HG02840 (cell line): ENCODE results near the gene MUC5AC.
"Not testable (repeated sequence)": the region's sequence is repeated elsewhere in the genome, so short reads cannot be mapped to it uniquely, and the experiment has no call there.

ENCODE experiments used
- ATAC-seq: cut with Tn5 transposase; IDR thresholded peaks from one replicate; pipeline ENCODE4 v1.9.1; 2021; ENCODE audit warnings: mild to moderate bottlenecking, moderate library complexity, moderate number of reproducible peaks; ENCODE audit not compliant: unreplicated experiment, low FRiP score

The MUC5AC gene

GRCh38 chr11:1175461-1176223 lies 17.9 kb downstream of the MUC5AC start:
- ATAC-seq = no peak

- ATAC-seq = no peak
These were observed 18.7 kb downstream of the MUC5AC start for GRCh38 chr11:1176224-1177019.

- no peak for ATAC-seq
These were observed 19.4 kb downstream of the MUC5AC start for GRCh38 chr11:1177020-1177770.

- no peak for ATAC-seq
These were observed 20.0 kb downstream of the MUC5AC start for GRCh38 chr11:1177771-1178090.

- ATAC-seq = no peak
These were observed 20.6 kb downstream of the MUC5AC start for GRCh38 chr11:1178201-1178885.

GRCh38 chr11:1178906-1179305 lies 21.2 kb downstream of the MUC5AC start:
- ATAC-seq = no peak

GRCh38 chr11:1179641-1180040 lies 21.9 kb downstream of the MUC5AC start:
- ATAC-seq = no peak

GRCh38 chr11:1180171-1180570 lies 22.4 kb downstream of the MUC5AC start:
- no peak for ATAC-seq

- ATAC-seq = no peak
These were observed 23.2 kb downstream of the MUC5AC start for GRCh38 chr11:1180947-1181391.

GRCh38 chr11:1181420-1181819 lies 23.7 kb downstream of the MUC5AC start:
- no peak for ATAC-seq

GRCh38 chr11:1181853-1182535 lies 24.2 kb downstream of the MUC5AC start:
- no peak for ATAC-seq

- not testable (repeated sequence) for ATAC-seq
These were observed 26.4 kb downstream of the MUC5AC start for GRCh38 chr11:1184139-1184538.

GRCh38 chr11:1188451-1189130 lies 30.8 kb downstream of the MUC5AC start:
- ATAC-seq = not testable (repeated sequence)

- ATAC-seq = not testable (repeated sequence)
These were observed 32.1 kb downstream of the MUC5AC start for GRCh38 chr11:1189816-1190215.

- ATAC-seq = not testable (repeated sequence)
These were observed 34.2 kb downstream of the MUC5AC start for GRCh38 chr11:1191786-1192470.

GRCh38 chr11:1192741-1193325 lies 35.1 kb downstream of the MUC5AC start:
- no peak for ATAC-seq

- no peak for ATAC-seq
These were observed 35.8 kb downstream of the MUC5AC start for GRCh38 chr11:1193326-1194230.
